Pancreas (tissue), 10 donors: ENCODE data around the gene ASTL. TPM values are rescaled to one million over a fixed set of nuclear protein-coding genes. Genes with fewer than 3 reads are reported as not detected.

Experiments used
- ATAC-seq, 4 donors: fragments of 200-7000 bp; cut with Tn5 transposase; one replicate each; pipeline versions ENCODE4 v1.8.0 to v1.9.1; 2020; ENCODE audit warnings: mild to moderate bottlenecking in 4 of 4, moderate library complexity in 4 of 4
- DNase-seq, 6 donors: peaks; one replicate each; pipeline ENCODE4 v3.0.0-alpha.2; 2020
- FAIRE-seq: peaks from 2 replicates; lab custom pipeline; 2012; peaks lifted over from hg19 to GRCh38; lab: Jason Lieb, UNC
- H3K27ac ChIP-seq, 4 donors: fragments of 200-600 bp; sonication (generic); 1 replicate in 3 of 4; 2 replicates in 1 of 4; pipeline versions ENCODE4 v1.5.0 to v1.8.0; 2020
- H3K27me3 ChIP-seq, 4 donors: fragments of 200-600 bp; one replicate each; pipeline ENCODE4 v1.8.0; 2021
- H3K36me3 ChIP-seq, 3 donors: fragments of 200-600 bp; sonication (generic) in 1 of 3; one replicate each; pipeline versions ENCODE4 v1.5.0 to v1.8.0; 2020 to 2021
- H3K4me1 ChIP-seq, 3 donors: fragments of 200-600 bp; one replicate each; pipeline ENCODE4 v1.8.0; 2021
- H3K4me3 ChIP-seq, 4 donors: fragments of 200-600 bp; sonication (generic) in 2 of 4; one replicate each; pipeline versions ENCODE4 v1.5.0 to v1.8.0; 2020 to 2021
- H3K9me3 ChIP-seq, 4 donors: fragments of 200-600 bp; one replicate each; pipeline ENCODE4 v1.8.0; 2021
- WGBS, 2 donors: extraction: QIAGEN DNeasy Blood & Tissue Kit; methylation state at CpG; one replicate each; pipeline ENCODE4 v1.1.7; 2013; 5-methylcytosine and 5-hydroxymethylcytosine counted together
- intact Hi-C, 3 donors: fragments of 100-400 bp; cut with DNase I; formaldehyde crosslinking; loops; one replicate each; pipeline versions ENCODE4 v1.11.1 to v1.14.2; 2022
- polyA plus RNA-seq, 2 donors: library from polyadenylated mRNA; stranded (reverse); fragments of 200-250 nt; gene quantifications; one replicate each; pipeline ENCODE4 v1.2.3, GENCODE V29; 2013
- total RNA-seq, 6 donors: library from RNA; stranded (reverse); fragmentation: NEBNext Ultra II Directional in 4 of 6; extraction: Animal tissue kit (Norgen Biotek cat#: 25700) in 4 of 6; gene quantifications; one replicate each; pipeline versions ENCODE4 v1.2.1 to v1.2.4, GENCODE V29; 2021 to 2023
- TF ChIP-seq, protein P1 (sequence below), 4 donors: fragments of 200-600 bp; sonication (generic) in 3 of 4; IDR thresholded peaks; one replicate each; pipeline versions ENCODE4 v1.5.0 to v1.8.0; 2021; ENCODE audit warnings: antibody characterized with exemption in 4 of 4
- donor health status: healthy with polysubstance abuse.
- donor health status: DM: no; HTN: no; CAD: no; lungs with moderate emphysema.
- donor health status: DM: no; HTN: no; CAD: no.
- donor health status: control.
- donor health status: control.
- donor health status: Bipolar disorder and iron deficiency.
- donor health status: DM: yes; HTN: yes; CAD: no.
- donor health status: DM: no; HTN: no; CAD: no.
- donor health status: DM: no; HTN: no; CAD: no.
- donor health status: DM: yes; HTN: yes; CAD: no.

The ASTL gene
- not detected for total RNA-seq
- under 1 TPM in 1 of 2 donors, not detected in 1; 0.14 TPM for polyA plus RNA-seq

DNA sequence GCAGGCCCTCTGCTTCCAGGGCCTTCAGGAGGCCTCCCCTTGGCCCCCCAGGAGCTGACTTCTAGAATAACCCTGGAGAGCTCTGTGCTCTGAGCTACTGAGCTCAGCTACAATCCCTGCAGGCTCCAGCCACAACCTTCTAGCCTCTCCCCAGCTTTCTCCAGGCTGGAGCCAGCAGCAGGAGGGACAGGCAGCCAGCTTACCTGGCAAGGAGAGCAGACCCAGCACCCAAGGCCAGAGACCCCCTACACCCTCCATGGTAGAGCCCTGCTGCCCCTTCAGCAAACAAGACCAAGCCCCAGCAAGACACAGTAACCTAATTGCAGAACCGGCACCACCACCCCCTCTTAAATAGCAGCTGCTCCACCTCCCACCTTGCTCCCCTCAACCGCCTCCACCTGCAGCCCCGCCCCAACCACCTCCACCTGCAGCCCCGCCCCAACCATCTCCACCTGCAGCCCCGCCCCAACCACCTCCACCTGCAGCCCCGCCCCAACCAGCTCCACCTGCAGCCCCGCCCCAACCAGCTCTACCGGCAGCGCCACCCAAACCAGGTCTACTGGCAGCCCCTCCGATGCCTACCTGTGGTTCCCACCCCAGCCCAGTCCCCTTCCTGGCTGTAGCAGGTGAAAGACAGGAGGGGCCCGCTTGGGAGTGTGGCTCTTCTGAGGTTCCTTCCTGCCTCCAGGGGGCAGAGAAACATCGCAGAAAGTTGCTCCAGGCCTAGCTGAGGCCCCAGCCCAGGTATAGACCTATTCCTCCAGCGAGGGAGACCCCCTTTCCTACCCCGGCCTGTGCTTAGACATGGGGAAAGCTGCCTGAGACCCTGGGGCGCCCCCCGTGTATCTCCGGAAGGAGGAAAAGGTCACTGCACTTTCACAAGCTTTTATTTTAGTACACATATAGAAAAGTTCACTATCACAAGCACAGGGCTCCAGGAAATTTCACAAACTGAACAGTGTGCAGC lies at the start of gene ASTL:
Gene ASTL (minus strand): TSS at position 324 of the 967 bp plus-strand sequence. CDS start 66 bp downstream, at position 258.
- Histone ChIP-seq H3K4me3 (peak within 1 kb of the TSS in 2 of 4 donors; percentile 15 to 20), H3K36me3 (no peaks in the 10 kb centered on the region), H3K27me3 (no peaks in the 10 kb centered on the region), H3K27ac (no peak within 1 kb of the TSS), H3K4me1 (no peaks in the 10 kb centered on the region), H3K9me3 (no peaks in the 10 kb centered on the region)
- WGBS, 2 donors, result 6% methylated on average over 14 to 17 of the region's 17 CpGs
- ATAC-seq, result peak; percentile 81 to 90 (median 86)
- intact Hi-C loops, result no loop called here
- TF ChIP-seq, protein P1, sequence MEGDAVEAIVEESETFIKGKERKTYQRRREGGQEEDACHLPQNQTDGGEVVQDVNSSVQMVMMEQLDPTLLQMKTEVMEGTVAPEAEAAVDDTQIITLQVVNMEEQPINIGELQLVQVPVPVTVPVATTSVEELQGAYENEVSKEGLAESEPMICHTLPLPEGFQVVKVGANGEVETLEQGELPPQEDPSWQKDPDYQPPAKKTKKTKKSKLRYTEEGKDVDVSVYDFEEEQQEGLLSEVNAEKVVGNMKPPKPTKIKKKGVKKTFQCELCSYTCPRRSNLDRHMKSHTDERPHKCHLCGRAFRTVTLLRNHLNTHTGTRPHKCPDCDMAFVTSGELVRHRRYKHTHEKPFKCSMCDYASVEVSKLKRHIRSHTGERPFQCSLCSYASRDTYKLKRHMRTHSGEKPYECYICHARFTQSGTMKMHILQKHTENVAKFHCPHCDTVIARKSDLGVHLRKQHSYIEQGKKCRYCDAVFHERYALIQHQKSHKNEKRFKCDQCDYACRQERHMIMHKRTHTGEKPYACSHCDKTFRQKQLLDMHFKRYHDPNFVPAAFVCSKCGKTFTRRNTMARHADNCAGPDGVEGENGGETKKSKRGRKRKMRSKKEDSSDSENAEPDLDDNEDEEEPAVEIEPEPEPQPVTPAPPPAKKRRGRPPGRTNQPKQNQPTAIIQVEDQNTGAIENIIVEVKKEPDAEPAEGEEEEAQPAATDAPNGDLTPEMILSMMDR (IDR thresholded peaks at IDR 0.05), result peak in 3 of 4 donors; percentile 20 to 40 (median 36)
- no peak for FAIRE-seq
- peak; percentile 68 to 86 (median 78) for DNase-seq

DNA sequence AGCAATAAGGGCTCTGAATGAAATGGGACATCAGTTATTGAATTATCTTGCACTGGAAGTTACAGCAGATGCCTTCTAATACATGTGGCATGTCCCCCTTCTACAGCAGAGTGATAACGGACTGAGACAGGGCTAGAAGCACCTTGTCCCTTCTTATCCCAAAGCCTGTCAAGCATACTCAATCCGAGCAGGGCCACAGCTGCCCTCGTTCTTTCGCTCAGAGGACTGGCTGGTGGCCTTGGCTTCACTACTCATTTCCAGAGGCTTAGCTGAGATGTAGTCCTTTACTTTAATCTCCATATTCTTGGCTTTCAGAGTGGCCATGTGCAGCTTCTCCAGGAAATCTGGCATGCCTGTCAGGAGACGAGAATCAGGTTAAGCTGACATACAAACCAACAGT lies 48.3 kb upstream of the ASTL start:
- no peak for ATAC-seq
- H3K4me1 ChIP-seq, result no peaks in the 10 kb centered on the region
- H3K36me3 ChIP-seq, result peaks cover 7 to 49% (median 22%) of the 10 kb centered on the region in 3 donors
- intact Hi-C loops, result no loop called here
- H3K27me3 ChIP-seq, result no peaks in the 10 kb centered on the region
- H3K9me3 ChIP-seq, result no peaks in the 10 kb centered on the region
- H3K27ac ChIP-seq, result no peak overlapping the region
- 63 to 69% methylated on average over 5 of the region's 5 CpGs for WGBS, 2 donors
- FAIRE-seq, result no peak
- no peak overlapping the region for H3K4me3 ChIP-seq
- no peak for DNase-seq
- TF ChIP-seq, protein P1 (IDR thresholded peaks at IDR 0.05), result no peak

DNA sequence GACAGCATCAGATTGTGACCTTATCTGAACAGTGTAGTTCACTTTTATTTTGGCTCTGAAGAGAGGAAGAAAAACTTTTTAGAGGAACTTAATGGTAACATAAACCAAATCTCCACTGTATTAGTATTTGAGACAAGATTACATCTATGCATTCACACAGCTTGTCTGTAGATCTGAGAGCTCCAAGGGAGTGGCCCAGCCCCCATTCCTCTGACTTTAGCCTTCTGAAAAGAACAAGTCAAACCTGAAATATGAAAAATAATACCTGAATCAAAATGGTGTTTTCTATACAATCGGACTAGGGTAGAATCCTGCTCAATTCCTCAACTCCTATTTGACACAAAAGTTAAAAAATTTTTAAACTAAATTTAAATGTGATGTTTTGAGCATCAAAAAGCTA lies 47.2 kb upstream of the ASTL start:
- no peak overlapping the region for H3K27ac ChIP-seq
- H3K9me3 ChIP-seq, result no peaks in the 10 kb centered on the region
- H3K4me3 ChIP-seq, result no peak overlapping the region
- H3K36me3 ChIP-seq, result peaks cover 7 to 40% (median 19%) of the 10 kb centered on the region in 3 donors
- H3K4me1 ChIP-seq, result no peaks in the 10 kb centered on the region
- WGBS, 2 donors, result 70 to 84% methylated on average over 1 of the region's 1 CpG
- H3K27me3 ChIP-seq, result no peaks in the 10 kb centered on the region
- intact Hi-C loops, result no loop called here
- no peak for DNase-seq
- no peak for ATAC-seq
- TF ChIP-seq, protein P1 (IDR thresholded peaks at IDR 0.05), result no peak
- no peak for FAIRE-seq

DNA sequence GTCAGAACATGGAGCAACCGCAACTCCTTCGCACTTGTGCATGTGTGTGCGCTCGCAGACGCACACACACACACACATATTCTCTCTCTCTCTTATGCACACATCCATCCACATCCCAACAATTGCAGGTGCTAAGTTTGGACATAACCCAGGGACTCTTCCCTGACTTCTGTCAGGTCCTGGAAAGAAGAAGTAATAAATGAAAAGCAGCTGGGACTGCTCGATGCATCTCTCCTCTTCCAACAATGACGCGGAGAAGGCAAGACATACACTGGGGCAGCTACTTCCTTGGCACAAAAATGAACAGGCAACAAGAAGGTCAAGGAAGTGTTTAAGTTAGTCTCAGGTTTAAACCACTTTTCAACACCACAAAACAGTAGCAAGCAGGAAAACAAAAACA lies 46.7 kb upstream of the ASTL start:
- H3K4me3 ChIP-seq, result no peak overlapping the region

More for the DNA sequence above, 46.7 kb upstream of the ASTL start:
- DNase-seq (no peak), ATAC-seq (no peak), FAIRE-seq (no peak)
- intact Hi-C loops, result no loop called here
- peaks cover 7 to 34% (median 19%) of the 10 kb centered on the region in 3 donors for H3K36me3 ChIP-seq
- no peaks in the 10 kb centered on the region for H3K27me3 ChIP-seq
- TF ChIP-seq, protein P1 (IDR thresholded peaks at IDR 0.05), result no peak
- 88 to 89% methylated on average over 8 of the region's 8 CpGs for WGBS, 2 donors
- H3K27ac ChIP-seq, result no peak overlapping the region
- H3K4me1 ChIP-seq, result no peaks in the 10 kb centered on the region
- no peaks in the 10 kb centered on the region for H3K9me3 ChIP-seq
